GM12872 (cell line): ENCODE results near the gene CTU2.

Source experiments
- TF ChIP-seq, protein P1 (sequence below): IDR thresholded peaks from 3 replicates; pipeline ENCODE4 v1.5.1; 2011; ENCODE audit warnings: low read depth, mild to moderate bottlenecking, low read length, moderate library complexity; ENCODE audit not compliant: insufficient read depth

The CTU2 gene

DNA sequence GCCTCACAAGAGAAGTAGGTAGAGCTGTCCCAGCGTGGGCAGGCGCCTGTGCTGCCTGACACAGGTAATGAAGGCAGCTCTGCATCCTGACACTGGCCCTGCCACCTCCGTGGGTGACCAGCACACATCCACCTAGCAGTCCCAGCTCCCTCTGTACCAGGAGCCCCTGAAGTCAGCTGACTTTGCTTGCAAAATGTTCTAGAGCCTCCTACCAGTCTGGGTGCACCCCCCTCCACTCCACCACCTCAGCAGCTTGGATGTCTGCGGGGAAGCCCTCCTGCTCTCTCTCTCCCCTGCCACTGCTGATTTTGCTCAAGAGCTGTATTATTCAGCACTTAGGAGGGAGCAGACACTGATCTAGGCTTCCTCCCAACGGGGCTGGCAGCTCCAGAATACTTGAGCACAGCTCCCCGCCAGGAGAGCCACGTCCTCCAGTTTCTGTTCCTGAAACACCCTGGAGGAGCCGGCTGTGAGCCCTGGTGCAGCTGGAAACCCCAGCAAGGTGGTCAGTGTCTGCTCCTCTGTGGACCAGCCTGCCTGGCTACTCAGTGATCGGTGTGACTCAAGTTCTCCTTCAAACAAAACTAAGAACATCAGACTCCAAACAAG, 1.1 kb upstream of the CTU2 start:
- TF ChIP-seq, protein P1, sequence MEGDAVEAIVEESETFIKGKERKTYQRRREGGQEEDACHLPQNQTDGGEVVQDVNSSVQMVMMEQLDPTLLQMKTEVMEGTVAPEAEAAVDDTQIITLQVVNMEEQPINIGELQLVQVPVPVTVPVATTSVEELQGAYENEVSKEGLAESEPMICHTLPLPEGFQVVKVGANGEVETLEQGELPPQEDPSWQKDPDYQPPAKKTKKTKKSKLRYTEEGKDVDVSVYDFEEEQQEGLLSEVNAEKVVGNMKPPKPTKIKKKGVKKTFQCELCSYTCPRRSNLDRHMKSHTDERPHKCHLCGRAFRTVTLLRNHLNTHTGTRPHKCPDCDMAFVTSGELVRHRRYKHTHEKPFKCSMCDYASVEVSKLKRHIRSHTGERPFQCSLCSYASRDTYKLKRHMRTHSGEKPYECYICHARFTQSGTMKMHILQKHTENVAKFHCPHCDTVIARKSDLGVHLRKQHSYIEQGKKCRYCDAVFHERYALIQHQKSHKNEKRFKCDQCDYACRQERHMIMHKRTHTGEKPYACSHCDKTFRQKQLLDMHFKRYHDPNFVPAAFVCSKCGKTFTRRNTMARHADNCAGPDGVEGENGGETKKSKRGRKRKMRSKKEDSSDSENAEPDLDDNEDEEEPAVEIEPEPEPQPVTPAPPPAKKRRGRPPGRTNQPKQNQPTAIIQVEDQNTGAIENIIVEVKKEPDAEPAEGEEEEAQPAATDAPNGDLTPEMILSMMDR: no peak

DNA sequence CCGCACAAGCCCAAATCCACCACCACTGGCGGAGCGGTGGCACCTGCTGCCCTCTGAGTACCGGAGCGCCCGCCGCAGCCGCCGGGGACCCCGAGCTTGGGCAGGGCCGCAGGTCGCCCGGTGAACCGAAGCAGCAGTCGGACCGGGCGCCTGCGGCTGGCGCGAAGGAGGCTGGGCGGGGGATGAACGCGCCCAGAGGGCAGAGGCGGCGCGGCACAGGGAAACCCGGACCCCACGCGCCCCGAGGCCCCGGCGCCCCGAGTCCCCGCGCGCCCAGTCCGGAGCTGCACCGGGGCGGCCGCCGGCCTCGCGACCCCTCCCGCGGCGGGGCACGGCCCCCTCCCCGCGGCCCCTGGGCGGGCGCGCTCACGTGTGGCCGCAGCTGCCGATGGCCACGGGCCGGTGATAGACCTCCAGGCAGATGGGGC, 488 bp upstream of the CTU2 start:
- TF ChIP-seq, protein P1: no peak

DNA sequence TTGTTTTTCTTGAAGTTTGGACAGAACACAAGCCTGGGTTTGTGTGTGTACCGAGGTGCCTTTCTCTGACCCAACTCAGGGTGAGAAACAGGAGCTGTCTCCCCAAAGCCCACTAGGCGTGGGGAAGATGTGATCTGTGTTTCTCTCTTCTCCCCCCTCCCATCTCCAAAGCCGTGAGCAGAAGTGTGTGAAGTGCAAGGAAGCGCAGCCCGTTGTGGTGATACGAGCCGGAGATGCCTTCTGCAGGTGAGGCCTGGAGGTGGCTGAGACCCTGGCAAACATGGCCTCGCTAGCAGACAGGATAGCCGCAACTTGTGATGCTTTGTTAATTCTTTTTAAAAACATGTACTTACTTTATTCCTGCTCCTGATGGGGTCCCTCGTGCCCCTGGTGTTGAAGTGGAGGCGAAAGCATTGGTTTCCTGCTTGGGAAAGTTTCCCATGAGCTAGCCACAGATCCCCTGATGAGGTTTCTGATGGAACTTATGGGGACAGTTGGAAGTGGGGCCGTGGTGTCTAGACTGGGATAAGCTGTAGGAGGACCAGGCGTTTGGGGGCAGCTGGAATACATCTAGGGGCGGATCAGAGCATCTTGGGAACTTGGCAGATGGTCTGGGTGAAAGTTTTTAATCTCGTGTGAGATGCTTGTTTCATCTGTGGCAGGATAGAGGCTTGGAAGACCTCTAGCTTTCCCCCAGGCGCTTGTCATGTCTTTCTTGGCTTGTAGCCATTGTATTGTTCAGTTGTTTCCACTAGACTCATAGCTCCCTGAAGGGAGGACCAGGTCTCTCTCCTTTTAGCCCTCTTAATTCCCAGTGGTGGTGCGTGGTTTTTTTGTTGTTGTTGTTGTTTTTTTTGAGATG, 893 bp downstream of the CTU2 start:
- TF ChIP-seq, protein P1: no peak

DNA sequence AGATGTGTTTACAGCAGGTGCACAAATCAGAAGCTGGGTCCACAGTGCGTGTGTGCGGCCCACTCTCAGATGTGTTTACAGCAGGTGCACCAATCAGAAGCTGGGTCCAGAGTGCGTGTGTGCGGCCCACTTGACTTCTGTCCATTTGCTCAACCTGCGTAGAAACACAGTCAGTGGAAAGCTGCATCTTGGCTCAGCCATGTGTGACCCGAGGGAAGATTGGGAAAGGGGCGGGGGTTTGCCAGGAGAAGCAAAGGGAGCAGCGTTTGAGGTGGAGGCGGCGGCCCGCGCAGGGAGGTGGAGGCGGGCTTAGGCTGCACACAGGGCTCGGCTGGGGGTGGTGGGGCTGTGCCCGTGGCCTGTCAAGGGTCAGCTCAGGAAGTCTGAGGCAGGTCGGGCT, 4.3 kb downstream of the CTU2 start:
- TF ChIP-seq, protein P1: no peak

DNA sequence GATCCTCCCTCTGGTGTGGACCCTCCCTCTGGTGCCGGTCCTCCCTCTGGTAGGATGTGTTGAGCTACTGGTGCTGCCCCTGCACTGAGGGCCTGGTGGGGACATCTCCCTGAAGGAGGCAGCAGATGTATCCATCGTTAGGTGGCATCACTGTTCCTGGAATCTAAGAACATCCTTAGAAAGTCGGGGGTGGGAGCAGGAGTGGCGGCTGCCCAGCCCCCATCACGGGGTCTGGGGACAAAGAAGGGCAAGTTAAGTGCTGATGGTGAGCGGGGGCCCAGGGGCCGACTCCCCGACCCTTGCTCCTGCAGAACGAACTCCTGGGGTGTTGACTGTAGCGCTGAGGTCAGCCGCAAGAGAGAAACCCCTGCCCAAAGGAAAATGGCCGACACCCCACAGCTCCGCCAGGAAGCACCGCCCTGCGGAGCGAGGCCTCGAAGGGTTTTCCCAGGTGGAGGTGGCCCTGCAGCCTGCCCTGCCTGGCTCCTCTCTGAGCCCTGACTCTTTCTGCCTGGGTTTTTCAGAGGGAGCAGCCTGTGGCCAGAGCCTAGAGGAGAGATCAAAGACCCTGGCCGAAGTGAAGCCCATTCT, 5.5 kb downstream of the CTU2 start:
- TF ChIP-seq, protein P1: no peak

DNA sequence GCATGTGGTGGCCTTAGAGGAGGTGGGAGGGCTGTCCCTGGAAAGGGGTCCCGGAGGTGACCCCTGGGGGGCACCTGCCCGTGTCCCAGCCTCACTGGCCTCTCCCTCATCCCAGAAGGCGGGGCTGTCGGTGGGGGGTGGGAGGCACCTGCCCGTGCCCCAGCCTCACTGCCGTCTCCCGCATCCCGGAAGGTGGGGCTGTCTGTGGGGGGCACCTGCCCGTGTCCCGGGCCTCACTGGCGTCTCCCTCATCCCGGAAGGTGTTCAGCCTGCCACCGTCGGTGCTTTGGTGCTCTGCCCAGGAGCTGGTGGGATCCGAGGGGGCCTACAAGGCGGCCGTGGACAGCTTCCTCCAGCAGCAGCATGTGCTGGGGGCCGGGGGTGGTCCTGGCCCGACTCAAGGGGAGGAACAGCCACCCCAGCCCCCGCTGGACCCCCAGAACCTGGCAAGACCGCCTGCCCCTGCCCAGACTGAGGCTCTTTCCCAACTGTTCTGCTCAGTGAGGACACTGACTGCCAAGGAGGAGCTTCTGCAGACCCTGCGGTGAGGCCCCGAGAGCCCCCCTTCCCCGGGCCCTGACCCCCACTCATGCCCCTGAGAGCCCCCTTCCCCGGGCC, 6.2 kb downstream of the CTU2 start:
- TF ChIP-seq, protein P1: no peak

DNA sequence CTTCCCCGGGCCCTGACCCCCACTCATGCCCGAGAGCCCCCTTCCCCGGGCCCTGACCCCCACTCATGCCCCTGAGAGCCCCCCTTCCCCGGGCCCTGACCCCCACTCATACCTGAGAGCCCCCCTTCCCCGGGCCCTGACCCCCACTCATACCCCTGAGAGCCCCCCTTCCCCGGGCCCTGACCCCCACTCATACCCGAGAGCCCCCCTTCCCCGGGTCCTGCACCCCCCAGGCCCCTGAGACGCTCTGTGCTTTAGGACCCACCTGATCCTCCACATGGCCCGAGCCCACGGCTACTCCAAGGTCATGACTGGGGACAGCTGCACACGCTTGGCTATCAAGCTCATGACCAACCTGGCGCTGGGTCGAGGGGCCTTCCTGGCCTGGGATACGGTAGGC, 6.8 kb downstream of the CTU2 start:
- TF ChIP-seq, protein P1: no peak
